H9 (cell line): ENCODE results near the gene COL23A1. TPM values are rescaled to one million over a fixed set of nuclear protein-coding genes. Genes with fewer than 3 reads are reported as not detected.
A peak's percentile ranks its signal among the peaks of the same experiment; 100 is the strongest.

ENCODE experiments used
- DNase-seq: peaks from one replicate; pipeline ENCODE4 v3.0.0-alpha.2; 2017
- H2AFZ ChIP-seq: one replicate; pipeline ENCODE4 v1.6.1; 2013; ENCODE audit warnings: mild to moderate bottlenecking, low read length, control low read depth, moderate library complexity
- H2AK5ac ChIP-seq: 2 replicates; pipeline ENCODE4 v1.6.1; 2013; ENCODE audit warnings: low read length, control low read depth, mixed read lengths; ENCODE audit not compliant: insufficient read length
- H2BK120ac ChIP-seq: one replicate; pipeline ENCODE4 v1.6.1; 2013; ENCODE audit warnings: low read depth, mild to moderate bottlenecking, low read length, control low read depth, inconsistent platforms; ENCODE audit not compliant: poor library complexity, severe bottlenecking
- H2BK12ac ChIP-seq: 2 replicates; pipeline ENCODE4 v1.6.1; 2013; ENCODE audit warnings: low read length, control low read depth, mixed read lengths, low read depth; ENCODE audit not compliant: insufficient read length
- H2BK15ac ChIP-seq: 2 replicates; pipeline ENCODE4 v1.6.1; 2013; ENCODE audit warnings: low read depth, low read length, control low read depth
- H2BK20ac ChIP-seq: one replicate; pipeline ENCODE4 v1.6.1; 2013; ENCODE audit warnings: low read depth, mild to moderate bottlenecking, low read length, control low read depth, inconsistent platforms; ENCODE audit not compliant: poor library complexity, severe bottlenecking
- H2BK5ac ChIP-seq: 2 replicates; pipeline ENCODE4 v1.6.1; 2013; ENCODE audit warnings: low read length, control low read depth, mixed read lengths; ENCODE audit not compliant: insufficient read length
- H3K14ac ChIP-seq: 2 replicates; pipeline ENCODE4 v1.6.1; 2013; ENCODE audit warnings: low read length, control low read depth; ENCODE audit not compliant: insufficient read depth
- H3K18ac ChIP-seq: 2 replicates; pipeline ENCODE4 v1.6.1; 2013; ENCODE audit warnings: low read depth, mild to moderate bottlenecking, mixed read lengths, low read length, control low read depth; ENCODE audit not compliant: insufficient read length
- H3K23ac ChIP-seq: 2 replicates; pipeline ENCODE4 v1.6.1; 2013; ENCODE audit warnings: low read length, control low read depth, mixed read lengths, low read depth; ENCODE audit not compliant: insufficient read length
- H3K23me2 ChIP-seq: 2 replicates; pipeline ENCODE4 v1.6.1; 2013; ENCODE audit warnings: low read depth, mild to moderate bottlenecking, mixed read lengths, low read length, control low read depth; ENCODE audit not compliant: insufficient read length, poor library complexity, severe bottlenecking
- H3K27ac ChIP-seq: 2 replicates; pipeline ENCODE4 v1.5.1; 2013; ENCODE audit warnings: low read length, control low read depth, mixed read lengths, low read depth; ENCODE audit not compliant: insufficient read length
- H3K27me3 ChIP-seq: 2 replicates; pipeline ENCODE4 v1.6.1; 2013; ENCODE audit warnings: low read length, control low read depth, inconsistent platforms; ENCODE audit not compliant: insufficient read depth
- H3K4ac ChIP-seq: 2 replicates; pipeline ENCODE4 v1.6.1; 2013; ENCODE audit warnings: low read depth, mild to moderate bottlenecking, control low read depth, inconsistent platforms, low read length, moderate library complexity
- H3K4me1 ChIP-seq: 2 replicates; pipeline ENCODE4 v1.6.1; 2013; ENCODE audit warnings: low read length, control low read depth, inconsistent platforms; ENCODE audit not compliant: insufficient read depth
- H3K4me2 ChIP-seq: 2 replicates; pipeline ENCODE4 v1.6.1; 2013; ENCODE audit warnings: low read length, control low read depth, mixed read lengths; ENCODE audit not compliant: insufficient read length, insufficient read depth
- H3K56ac ChIP-seq: 2 replicates; pipeline ENCODE4 v1.6.1; 2013; ENCODE audit warnings: low read depth, mild to moderate bottlenecking, mixed read lengths, low read length, control low read depth; ENCODE audit not compliant: insufficient read length
- H3K79me1 ChIP-seq: 2 replicates; pipeline ENCODE4 v1.6.1; 2013; ENCODE audit warnings: low read depth, mild to moderate bottlenecking, moderate library complexity, low read length, control low read depth, inconsistent platforms; ENCODE audit not compliant: insufficient read depth, poor library complexity, severe bottlenecking
- H3K79me2 ChIP-seq: 2 replicates; pipeline ENCODE4 v1.6.1; 2013; ENCODE audit warnings: low read length, control low read depth, inconsistent platforms; ENCODE audit not compliant: insufficient read depth
- H3K9ac ChIP-seq: 2 replicates; pipeline ENCODE4 v1.6.1; 2013; ENCODE audit warnings: low read length, control low read depth, mixed read lengths; ENCODE audit not compliant: insufficient read length; ENCODE audit errors: extremely low read depth
- H3K9me3 ChIP-seq: one replicate; pipeline ENCODE4 v1.6.1; 2013; ENCODE audit warnings: low read depth, low read length, inconsistent platforms; ENCODE audit not compliant: control insufficient read depth
- H3T11ph ChIP-seq: one replicate; pipeline ENCODE4 v1.6.1; 2013; ENCODE audit warnings: mild to moderate bottlenecking, low read length, control low read depth, inconsistent platforms
- H4K20me1 ChIP-seq: one replicate; pipeline ENCODE4 v1.6.1; 2013; ENCODE audit not compliant: control insufficient read depth, insufficient read length, insufficient read depth
- H4K5ac ChIP-seq: 2 replicates; pipeline ENCODE4 v1.6.1; 2013; ENCODE audit warnings: low read depth, mild to moderate bottlenecking, mixed read lengths, low read length, control low read depth; ENCODE audit not compliant: insufficient read length
- H4K8ac ChIP-seq: replicated peaks from 2 replicates; pipeline ENCODE4 v1.6.1; 2013; ENCODE audit warnings: low read length, control low read depth, mixed read lengths, low read depth; ENCODE audit not compliant: insufficient read length
- H4K91ac ChIP-seq: 2 replicates; pipeline ENCODE4 v1.6.1; 2013; ENCODE audit warnings: low read depth, mild to moderate bottlenecking, moderate library complexity, mixed read lengths, low read length, control low read depth; ENCODE audit not compliant: insufficient read length
- H3K27ac Mint-ChIP-seq, 3 experiments: 2 replicates in 2 of 3; 3 replicates in 1 of 3; pipeline ENCODE4 v1.8.0; 2020 to 2021; ENCODE audit warnings: mixed read lengths in 3 of 3, mild to moderate bottlenecking in 1 of 3, moderate library complexity in 1 of 3
- H3K27me3 Mint-ChIP-seq: 2 replicates; pipeline ENCODE4 v1.8.0; 2021; ENCODE audit warnings: low read depth, mild to moderate bottlenecking, moderate library complexity, mixed read lengths
- H3K36me3 Mint-ChIP-seq, 3 experiments: 2 replicates in 2 of 3; 3 replicates in 1 of 3; pipeline ENCODE4 v1.8.0; 2020 to 2021; ENCODE audit warnings: low read depth in 3 of 3, mixed read lengths in 3 of 3; ENCODE audit not compliant: insufficient read depth in 1 of 3
- H3K4me1 Mint-ChIP-seq, 2 experiments: 2 replicates each; pipeline ENCODE4 v1.8.0; 2020; ENCODE audit warnings: mixed read lengths in 2 of 2
- H3K4me3 Mint-ChIP-seq, 2 experiments: 2 replicates in 1 of 2; 3 replicates in 1 of 2; pipeline ENCODE4 v1.8.0; 2020 to 2021; ENCODE audit warnings: mild to moderate bottlenecking in 2 of 2, mixed read lengths in 2 of 2, moderate library complexity in 1 of 2
- H3K9me3 Mint-ChIP-seq, 2 experiments: 2 replicates in 1 of 2; 3 replicates in 1 of 2; pipeline ENCODE4 v1.8.0; 2020; ENCODE audit warnings: mild to moderate bottlenecking in 2 of 2, mixed read lengths in 2 of 2, moderate library complexity in 1 of 2
- CTCF ChIP-seq: fragments of 200-600 bp; sonication (generic); conservative IDR thresholded peaks from 3 replicates; pipeline ENCODE4 v1.8.0; 2021; ENCODE audit warnings: antibody characterized with exemption, mild to moderate bottlenecking
- WGBS: extraction: QIAGEN DNeasy Blood & Tissue Kit; methylation state at CpG from one replicate; pipeline ENCODE4 v1.1.7; 2013; ENCODE audit warnings: missing lambda C conversion rate, low lambda C conversion rate, mixed read lengths; ENCODE audit not compliant: insufficient read length; ENCODE audit errors: extremely low coverage; 5-methylcytosine and 5-hydroxymethylcytosine counted together
- total RNA-seq: library from RNA; stranded (reverse); gene quantifications from 2 replicates; pipeline ENCODE4 v1.2.1, GENCODE V29; 2021

COL23A1 gene
- total RNA-seq, 1 experiment from 2014 or later = 2.6 TPM

DNA sequence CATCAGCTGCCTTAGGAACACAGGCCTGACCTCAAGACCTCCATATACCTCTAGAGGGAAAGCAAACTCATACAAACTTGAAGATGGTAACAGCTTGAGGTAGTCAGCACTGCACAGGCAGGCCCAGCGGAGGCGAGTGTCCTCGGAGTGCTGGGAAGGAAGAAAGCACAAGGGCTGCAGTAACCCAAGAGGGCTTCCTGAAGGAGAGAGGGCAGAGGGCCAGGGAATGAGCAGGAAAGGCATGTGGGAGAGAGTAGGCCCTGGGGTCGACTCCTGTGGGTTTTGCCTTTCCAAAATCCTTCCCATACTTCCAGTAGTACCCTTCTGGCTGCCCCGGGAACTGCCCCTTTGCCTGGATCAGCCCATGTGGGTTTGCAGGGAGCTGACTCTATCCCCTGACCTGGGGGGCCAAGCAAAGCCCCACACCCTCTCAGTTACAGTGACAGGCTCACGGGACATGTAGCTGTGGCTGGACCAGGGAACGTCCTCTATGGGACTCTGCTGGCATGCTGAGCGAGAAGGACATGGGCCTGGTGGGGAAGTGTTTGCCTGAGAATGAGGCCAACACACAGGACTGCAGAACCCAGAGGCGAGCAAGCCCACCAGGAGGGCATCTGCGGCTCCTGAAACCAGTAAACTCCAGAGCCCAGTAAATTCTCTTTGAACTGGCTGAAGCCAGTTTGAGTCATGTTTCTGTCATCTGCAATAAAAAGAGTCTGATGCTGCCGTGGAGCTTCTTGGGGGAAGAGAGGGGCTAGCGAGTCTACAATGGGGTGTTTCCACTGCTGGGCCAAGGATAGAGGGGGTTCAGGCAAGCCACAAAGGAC lies 64.1 kb downstream of the COL23A1 start:
- Histone ChIP-seq H2BK5ac (no peak overlapping the region), H3K27ac (no peak overlapping the region), H3K23me2 (no peaks in the 10 kb centered on the region), H3K4me2 (no peak overlapping the region), H2AK5ac (no peak overlapping the region), H3K27me3 (no peaks in the 10 kb centered on the region), H4K8ac (no peak overlapping the region), H2BK12ac (no peak overlapping the region), H3K14ac (peak overlapping the region; percentile 85), H4K5ac (no peak overlapping the region), H2BK15ac (no peak overlapping the region), H4K91ac (no peak overlapping the region), H2BK20ac (no peak overlapping the region), H3K4me1 (no peaks in the 10 kb centered on the region), H3K9ac (no peak overlapping the region), H3K18ac (peak overlapping the region; percentile 37), H3K9me3 (no peaks in the 10 kb centered on the region), H3K23ac (no peak overlapping the region), H3T11ph (no peak overlapping the region), H2AFZ (no peak overlapping the region), H2BK120ac (no peak overlapping the region), H3K4ac (no peak overlapping the region), H3K79me2 (no peaks in the 10 kb centered on the region), H4K20me1 (no peaks in the 10 kb centered on the region), H3K56ac (no peak overlapping the region), H3K79me1 (no peaks in the 10 kb centered on the region)
- no peak overlapping the region for H3K4me3 Mint-ChIP-seq
- WGBS = no CpG with 5 or more reads among the region's 12 CpGs
- H3K27me3 Mint-ChIP-seq = no peaks in the 10 kb centered on the region; the same call in 1 of the 2 replicates
- no peak for DNase-seq
- peaks cover 20 to 24% of the 10 kb centered on the region in 2 experiments for H3K4me1 Mint-ChIP-seq
- peaks cover 0 to 6% of the 10 kb centered on the region in 2 experiments; a peak in 3 of 5 replicates for H3K9me3 Mint-ChIP-seq
- H3K36me3 Mint-ChIP-seq = peaks cover 0 to 3% (median 0%) of the 10 kb centered on the region in 3 experiments; a peak in 2 of 7 replicates
- no peak; the same call in 2 of the 3 replicates for TF ChIP-seq CTCF
- peak overlapping the region; percentile 78 to 92 (median 78); a peak in 6 of 7 replicates for H3K27ac Mint-ChIP-seq
